K562 (cell line): ENCODE results near the gene CCDC171. TPM values are rescaled to one million over a fixed set of nuclear protein-coding genes. Genes with fewer than 3 reads are reported as not detected.
A peak's percentile ranks its signal among the peaks of the same experiment; 100 is the strongest.

Source experiments
- ATAC-seq: fragments of 200-7000 bp; cut with Tn5 transposase; 3 replicates; pipeline ENCODE4 v1.9.1; 2020; ENCODE audit warnings: moderate library complexity
- BruUV-seq: library from RNA; stranded (reverse); fragments of 400-500 nt; replicated peaks from 2 replicates; lab custom pipeline; 2021; lab: Mats Ljungman, UMichigan
- CTCF ChIA-PET: fragments of 300-600 bp; formaldehyde crosslinking; extraction: SDS; loops from one replicate; lab custom pipeline; 2021; ENCODE audit warnings: low intra/inter-chr PET ratio; lab: Yijun Ruan, JAX
- POLR2A ChIA-PET: fragments of 300-600, 350-650 bp; sonication (Branson Sonifier 250); formaldehyde crosslinking; extraction: SDS; loops from one replicate; lab custom pipeline; 2021; ENCODE audit warnings: antibody characterized with exemption, inconsistent platforms; lab: Yijun Ruan, JAX
- DNase-seq, 4 experiments: peaks; one replicate each; pipeline versions ENCODE4 v3.0.0 to v3.0.0-alpha.2; 2011 to 2018; ENCODE audit warnings: low spot score in 3 of 4, mixed read lengths in 3 of 4; ENCODE audit errors: extremely low read depth in 1 of 4
- FAIRE-seq: peaks from 2 replicates; lab custom pipeline; 2011; peaks lifted over from hg19 to GRCh38; lab: Jason Lieb, UNC
- H2AFZ ChIP-seq: 2 replicates; pipeline ENCODE4 v1.6.0; 2011; ENCODE audit warnings: low read depth, low read length, control low read depth, inconsistent platforms
- H3K27ac ChIP-seq: fragments of 200-600 bp; 3 replicates; pipeline ENCODE4 v1.8.0; 2011; ENCODE audit warnings: low read depth, mild to moderate bottlenecking, control low read depth, inconsistent platforms, low read length, moderate library complexity, mixed read lengths; ENCODE audit errors: extremely low read depth
- H3K27me3 ChIP-seq, 2 experiments: fragments of 300-600 bp in 1 of 2; 2 replicates in 1 of 2; 3 replicates in 1 of 2; pipeline versions ENCODE4 v1.6.0 to v1.8.0; 2011; ENCODE audit warnings: inconsistent platforms in 2 of 2, low read length in 2 of 2, mild to moderate bottlenecking in 1 of 2, mixed read lengths in 1 of 2, moderate library complexity in 1 of 2; ENCODE audit not compliant: control insufficient read depth in 2 of 2, insufficient read depth in 2 of 2
- H3K36me3 ChIP-seq: fragments of 300-600 bp; 3 replicates; pipeline ENCODE4 v1.8.0; 2011; ENCODE audit warnings: mild to moderate bottlenecking, low read length, inconsistent platforms; ENCODE audit not compliant: control insufficient read depth, insufficient read depth
- H3K4me1 ChIP-seq, 2 experiments: fragments of 200-600 bp in 1 of 2; replicated peaks in 1 of 2; 2 replicates in 1 of 2; 3 replicates in 1 of 2; pipeline versions ENCODE4 v1.5.1 to v1.8.0; 2011; ENCODE audit warnings: inconsistent platforms in 2 of 2, low read length in 2 of 2, mild to moderate bottlenecking in 1 of 2, mixed read lengths in 1 of 2, moderate library complexity in 1 of 2; ENCODE audit not compliant: control insufficient read depth in 2 of 2, insufficient read depth in 2 of 2
- H3K4me2 ChIP-seq: 2 replicates; pipeline ENCODE4 v1.6.1; 2011; ENCODE audit warnings: low read length, control low read depth, inconsistent platforms, mixed read lengths; ENCODE audit not compliant: insufficient read depth
- H3K4me3 ChIP-seq: fragments of 200-600 bp; sonication (generic), shearing (Covaris generic); 2 replicates; pipeline ENCODE4 v1.5.1; 2016; ENCODE audit warnings: control low read depth, inconsistent platforms
- H3K79me2 ChIP-seq: fragments of 200-600 bp; 3 replicates; pipeline ENCODE4 v1.8.0; 2011; ENCODE audit warnings: low read length, inconsistent platforms; ENCODE audit not compliant: control insufficient read depth, insufficient read depth
- H3K9ac ChIP-seq, 2 experiments: 2 replicates each; pipeline versions ENCODE4 v1.6.0 to v1.6.1; 2011; ENCODE audit warnings: low read depth in 2 of 2, low read length in 2 of 2, control low read depth in 1 of 2, inconsistent platforms in 1 of 2, mild to moderate bottlenecking in 1 of 2, mixed read lengths in 1 of 2; ENCODE audit not compliant: insufficient read depth in 1 of 2
- H3K9me1 ChIP-seq: one replicate; pipeline ENCODE4 v1.6.0; 2011; ENCODE audit warnings: inconsistent platforms, mild to moderate bottlenecking, low read length, moderate library complexity; ENCODE audit not compliant: control insufficient read depth, insufficient read depth
- H3K9me3 ChIP-seq: replicated peaks from 2 replicates; pipeline ENCODE4 v1.5.1; 2011; ENCODE audit warnings: low read depth, low read length, inconsistent platforms; ENCODE audit not compliant: control insufficient read depth, insufficient read depth
- H4K20me1 ChIP-seq: replicated peaks from 2 replicates; pipeline ENCODE4 v1.6.1; 2011; ENCODE audit warnings: low read length, inconsistent platforms, mixed read lengths; ENCODE audit not compliant: control insufficient read depth, insufficient read depth
- RAD21 ChIP-seq, 2 experiments: fragments of 250-450 bp in 1 of 2; fragments of 450-650 bp in 1 of 2; sonication (Bioruptor Pico) in 1 of 2; formaldehyde crosslinking in 1 of 2; IDR thresholded peaks in 1 of 2; conservative IDR thresholded peaks in 1 of 2; 2 replicates each; pipeline versions ENCODE4 v1.4.0 to v1.8.0; 2020 to 2022; ENCODE audit warnings: mild to moderate bottlenecking in 2 of 2, moderate library complexity in 1 of 2
- ZNF696 ChIP-seq: fragments of 250-450 bp; sonication (Bioruptor Pico); conservative IDR thresholded peaks from 2 replicates; pipeline ENCODE4 v1.4.0; 2020; ENCODE audit warnings: mild to moderate bottlenecking, moderate library complexity
- WGBS: fragments of 100-300 bp; shearing (Covaris generic); methylation state at CpG from one replicate; pipeline ENCODE4 v1.1.6; 2016; ENCODE audit warnings: low coverage, mixed read lengths; ENCODE audit not compliant: insufficient coverage; ENCODE audit errors: missing lambda C conversion rate; 5-methylcytosine and 5-hydroxymethylcytosine counted together
- in situ Hi-C: fragments of 300-500 bp; cut with MboI; formaldehyde crosslinking; loops from 4 replicates; pipeline ENCODE4 v1.15.0; 2018; ENCODE audit warnings: inconsistent platforms, mixed read lengths
- intact Hi-C: fragments of 100-400 bp; cut with micrococcal nuclease; formaldehyde crosslinking; loops from 2 replicates; pipeline ENCODE4 v1.14.2; 2022
- polyA plus RNA-seq, 8 experiments: library from polyadenylated mRNA; depleted of rRNA in 4 of 8; stranded (reverse) in 5 of 8; unstranded in 3 of 8; fragments of >200 nt; fragmentation: Nextera tagmentation in 2 of 8; fragmentation: Illumina TruSeq in 1 of 8; extraction: Ambion mirVana in 2 of 8; extraction: Trizol in 1 of 8; gene quantifications; 2 replicates each; pipeline versions ENCODE4 v1.2.1 to v1.2.3, GENCODE V29; 2011 to 2014; ENCODE audit warnings: inconsistent platforms in 1 of 8, missing spikeins in 1 of 8
- total RNA-seq, 7 experiments: library from RNA; depleted of rRNA in 6 of 7; stranded (reverse); fragments of >200 nt in 6 of 7; fragmentation: Illumina TruSeq in 2 of 7; extraction: Trizol in 2 of 7; gene quantifications; 2 replicates each; pipeline versions ENCODE4 v1.2.1 to v1.2.3, GENCODE V29; 2011 to 2021; ENCODE audit warnings: low replicate concordance in 1 of 7
- TF ChIP-seq, protein P1 (sequence below), 2 experiments: fragments of 450-650 bp; formaldehyde crosslinking in 1 of 2; IDR thresholded peaks; 2 replicates each; pipeline versions ENCODE4 v1.4.0 to v1.6.1; 2014 to 2020; ENCODE audit warnings: mild to moderate bottlenecking in 2 of 2, borderline replicate concordance in 1 of 2, low read depth in 1 of 2
- TF ChIP-seq, protein P2 (sequence below), 3 experiments: IDR thresholded peaks in 2 of 3; conservative IDR thresholded peaks in 1 of 3; 2 replicates each; pipeline ENCODE4 v1.5.1; 2011 to 2012; ENCODE audit warnings: low read length in 3 of 3, mild to moderate bottlenecking in 3 of 3, control low read depth in 2 of 3, improper control_type of control experiment in 1 of 3, inconsistent platforms in 1 of 3, low read depth in 1 of 3, mixed read lengths in 1 of 3, moderate library complexity in 1 of 3; ENCODE audit not compliant: insufficient read depth in 2 of 3

The CCDC171 gene
- total and polyA plus RNA-seq, 9 of the 15 experiments (the other 6 are each of a cell fraction or from before 2014, with no cell fraction given), result 0.08 to 3.8 (median 0.27) TPM

DNA sequence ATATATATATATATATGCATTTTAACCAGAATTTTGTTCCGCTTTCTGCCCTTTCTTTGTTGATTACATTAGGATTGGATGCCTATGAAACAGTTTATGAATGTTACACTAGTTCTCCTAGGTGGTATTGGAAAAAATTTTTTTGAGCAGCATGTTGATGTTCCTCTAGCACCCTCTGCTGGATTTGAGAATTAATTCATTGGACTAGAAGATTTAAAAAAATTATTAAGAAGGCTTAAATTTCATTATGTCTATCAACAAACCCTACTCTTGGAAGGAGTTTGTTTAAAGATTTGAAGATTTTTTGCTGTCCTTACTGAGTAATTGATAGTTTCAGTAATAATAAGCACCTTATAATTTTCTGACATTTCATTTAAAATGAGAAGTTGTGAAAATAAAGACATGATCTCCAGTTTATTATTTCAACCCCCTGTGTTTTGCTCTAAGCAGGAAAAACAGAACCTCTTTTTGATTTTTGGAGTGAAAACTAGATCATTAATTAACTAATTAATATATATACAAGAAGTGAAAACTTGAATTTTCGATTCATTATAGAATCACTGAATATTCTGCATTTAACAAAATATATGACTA is 89.6 kb downstream of the CCDC171 start:
- H3K4me2 ChIP-seq, result no peak overlapping the region
- BruUV-seq, result no TSS peak
- intact Hi-C loops, result no loop called here
- no peak overlapping the region for H3K4me3 ChIP-seq
- ChIA-PET POLR2A (interaction anchor here (0.5 kb wide), 1 partner anchor 472 kb away, joined by 3 read pairs; no protein-coding TSS in a partner anchor), CTCF (interaction anchor here (1.1 kb wide), 1 partner anchor 430 kb away, joined by 3 read pairs; no protein-coding TSS in a partner anchor)
- H3K9ac ChIP-seq, result no peak overlapping the region
- H3K27ac ChIP-seq, result no peak overlapping the region
- H3K9me3 ChIP-seq, result no peaks in the 10 kb centered on the region
- H3K36me3 ChIP-seq, result no peaks in the 10 kb centered on the region
- no peaks in the 10 kb centered on the region for H3K9me1 ChIP-seq
- no peaks in the 10 kb centered on the region for H3K79me2 ChIP-seq
- WGBS, result 0% methylated on average over 2 of the region's 2 CpGs
- DNase-seq (peak in 3 of 4 experiments; percentile 4 to 28 (median 9)), FAIRE-seq (no peak), ATAC-seq (no peak)
- no peak overlapping the region for H2AFZ ChIP-seq
- in situ Hi-C loops, result no loop called here
- TF ChIP-seq, protein P1, sequence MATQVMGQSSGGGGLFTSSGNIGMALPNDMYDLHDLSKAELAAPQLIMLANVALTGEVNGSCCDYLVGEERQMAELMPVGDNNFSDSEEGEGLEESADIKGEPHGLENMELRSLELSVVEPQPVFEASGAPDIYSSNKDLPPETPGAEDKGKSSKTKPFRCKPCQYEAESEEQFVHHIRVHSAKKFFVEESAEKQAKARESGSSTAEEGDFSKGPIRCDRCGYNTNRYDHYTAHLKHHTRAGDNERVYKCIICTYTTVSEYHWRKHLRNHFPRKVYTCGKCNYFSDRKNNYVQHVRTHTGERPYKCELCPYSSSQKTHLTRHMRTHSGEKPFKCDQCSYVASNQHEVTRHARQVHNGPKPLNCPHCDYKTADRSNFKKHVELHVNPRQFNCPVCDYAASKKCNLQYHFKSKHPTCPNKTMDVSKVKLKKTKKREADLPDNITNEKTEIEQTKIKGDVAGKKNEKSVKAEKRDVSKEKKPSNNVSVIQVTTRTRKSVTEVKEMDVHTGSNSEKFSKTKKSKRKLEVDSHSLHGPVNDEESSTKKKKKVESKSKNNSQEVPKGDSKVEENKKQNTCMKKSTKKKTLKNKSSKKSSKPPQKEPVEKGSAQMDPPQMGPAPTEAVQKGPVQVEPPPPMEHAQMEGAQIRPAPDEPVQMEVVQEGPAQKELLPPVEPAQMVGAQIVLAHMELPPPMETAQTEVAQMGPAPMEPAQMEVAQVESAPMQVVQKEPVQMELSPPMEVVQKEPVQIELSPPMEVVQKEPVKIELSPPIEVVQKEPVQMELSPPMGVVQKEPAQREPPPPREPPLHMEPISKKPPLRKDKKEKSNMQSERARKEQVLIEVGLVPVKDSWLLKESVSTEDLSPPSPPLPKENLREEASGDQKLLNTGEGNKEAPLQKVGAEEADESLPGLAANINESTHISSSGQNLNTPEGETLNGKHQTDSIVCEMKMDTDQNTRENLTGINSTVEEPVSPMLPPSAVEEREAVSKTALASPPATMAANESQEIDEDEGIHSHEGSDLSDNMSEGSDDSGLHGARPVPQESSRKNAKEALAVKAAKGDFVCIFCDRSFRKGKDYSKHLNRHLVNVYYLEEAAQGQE (IDR thresholded peaks at IDR 0.05; ENCODE audit: borderline replicate concordance), result peak; percentile 9; the same call in 1 of the 2 replicates
- TF ChIP-seq, protein P1 (CRISPR knock-in tag; IDR thresholded peaks at IDR 0.05; ENCODE audit: low read depth), result no peak
- peak; percentile 32 to 56; a peak in 3 of 4 replicates for TF ChIP-seq RAD21 (CRISPR knock-in tag; conservative IDR thresholded peaks at IDR 0.05 in 1 of 2, IDR thresholded peaks at IDR 0.05 in 1 of 2)
- TF ChIP-seq, protein P2, sequence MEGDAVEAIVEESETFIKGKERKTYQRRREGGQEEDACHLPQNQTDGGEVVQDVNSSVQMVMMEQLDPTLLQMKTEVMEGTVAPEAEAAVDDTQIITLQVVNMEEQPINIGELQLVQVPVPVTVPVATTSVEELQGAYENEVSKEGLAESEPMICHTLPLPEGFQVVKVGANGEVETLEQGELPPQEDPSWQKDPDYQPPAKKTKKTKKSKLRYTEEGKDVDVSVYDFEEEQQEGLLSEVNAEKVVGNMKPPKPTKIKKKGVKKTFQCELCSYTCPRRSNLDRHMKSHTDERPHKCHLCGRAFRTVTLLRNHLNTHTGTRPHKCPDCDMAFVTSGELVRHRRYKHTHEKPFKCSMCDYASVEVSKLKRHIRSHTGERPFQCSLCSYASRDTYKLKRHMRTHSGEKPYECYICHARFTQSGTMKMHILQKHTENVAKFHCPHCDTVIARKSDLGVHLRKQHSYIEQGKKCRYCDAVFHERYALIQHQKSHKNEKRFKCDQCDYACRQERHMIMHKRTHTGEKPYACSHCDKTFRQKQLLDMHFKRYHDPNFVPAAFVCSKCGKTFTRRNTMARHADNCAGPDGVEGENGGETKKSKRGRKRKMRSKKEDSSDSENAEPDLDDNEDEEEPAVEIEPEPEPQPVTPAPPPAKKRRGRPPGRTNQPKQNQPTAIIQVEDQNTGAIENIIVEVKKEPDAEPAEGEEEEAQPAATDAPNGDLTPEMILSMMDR (IDR thresholded peaks at IDR 0.05 in 2 of 3, conservative IDR thresholded peaks at IDR 0.05 in 1 of 3; ENCODE audit: insufficient read depth in 2 of 3, low read depth in 1 of 3, low read length in 3 of 3), result peak in 2 of 3 experiments; percentile 3 to 51; a peak in 3 of 6 replicates
- TF ChIP-seq ZNF696 (CRISPR knock-in tag), result no peak
- H3K27me3 ChIP-seq, result no peaks in the 10 kb centered on the region
- no peaks in the 10 kb centered on the region for H3K4me1 ChIP-seq
- H4K20me1 ChIP-seq, result no peaks in the 10 kb centered on the region
